ENCODE results near the gene ARFRP1. TPM values are rescaled to one million over a fixed set of nuclear protein-coding genes. Genes with fewer than 3 reads are reported as not detected.

The ARFRP1 gene
- total and polyA plus RNA-seq, 2 of the 13 experiments (the other 11 are each of a cell fraction or from before 2014, with no cell fraction given) = 32.0 to 51.1 TPM

DNA sequence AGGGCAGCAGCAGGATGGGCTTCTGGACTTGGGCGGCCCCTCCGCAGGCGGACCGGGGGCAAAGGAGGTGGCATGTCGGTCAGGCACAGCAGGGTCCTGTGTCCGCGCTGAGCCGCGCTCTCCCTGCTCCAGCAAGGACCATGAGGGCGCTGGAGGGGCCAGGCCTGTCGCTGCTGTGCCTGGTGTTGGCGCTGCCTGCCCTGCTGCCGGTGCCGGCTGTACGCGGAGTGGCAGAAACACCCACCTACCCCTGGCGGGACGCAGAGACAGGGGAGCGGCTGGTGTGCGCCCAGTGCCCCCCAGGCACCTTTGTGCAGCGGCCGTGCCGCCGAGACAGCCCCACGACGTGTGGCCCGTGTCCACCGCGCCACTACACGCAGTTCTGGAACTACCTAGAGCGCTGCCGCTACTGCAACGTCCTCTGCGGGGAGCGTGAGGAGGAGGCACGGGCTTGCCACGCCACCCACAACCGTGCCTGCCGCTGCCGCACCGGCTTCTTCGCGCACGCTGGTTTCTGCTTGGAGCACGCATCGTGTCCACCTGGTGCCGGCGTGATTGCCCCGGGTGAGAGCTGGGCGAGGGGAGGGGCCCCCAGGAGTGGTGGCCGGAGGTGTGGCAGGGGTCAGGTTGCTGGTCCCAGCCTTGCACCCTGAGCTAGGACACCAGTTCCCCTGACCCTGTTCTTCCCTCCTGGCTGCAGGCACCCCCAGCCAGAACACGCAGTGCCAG lies 11.0 kb downstream of the ARFRP1 start, which contains the start of gene TNFRSF6B (continued):
- TF ChIP-seq EED (CRISPR knock-in tag; IDR thresholded peaks at IDR 0.05) (peak; percentile 59; the same call in 1 of the 2 replicates), ZNF773 (CRISPR knock-in tag; IDR thresholded peaks at IDR 0.05; ENCODE audit: borderline replicate concordance) (no peak), ZMYM3 (CRISPR knock-in tag; IDR thresholded peaks at IDR 0.05) (no peak), HNF4G (IDR thresholded peaks at IDR 0.05; ENCODE audit: borderline replicate concordance, low read depth, low read length) (no peak), HNF4G (CRISPR knock-in tag; IDR thresholded peaks at IDR 0.05; ENCODE audit: borderline replicate concordance, low read depth) (no peak; the same call in 1 of the 2 replicates), ZNF235 (CRISPR knock-in tag; IDR thresholded peaks at IDR 0.05; ENCODE audit: borderline replicate concordance) (no peak), ZNF878 (CRISPR knock-in tag; IDR thresholded peaks at IDR 0.05) (no peak), BRD4 (CRISPR knock-in tag; IDR thresholded peaks at IDR 0.05) (0 out of 2 replicates have a peak, but pooled peaks have one; percentile 40), ZFP1 (CRISPR knock-in tag; IDR thresholded peaks at IDR 0.05) (0 out of 2 replicates have a peak, but pooled peaks have one; percentile 44), SRSF4 (IDR thresholded peaks at IDR 0.05; ENCODE audit: low read depth, low read length, poor library complexity, severe bottlenecking) (peak; percentile 42), RARA (CRISPR knock-in tag; IDR thresholded peaks at IDR 0.05) (0 out of 2 replicates have a peak, but pooled peaks have one; percentile 51), ZNF546 (CRISPR knock-in tag; conservative IDR thresholded peaks at IDR 0.05) (0 out of 2 replicates have a peak, but pooled peaks have one; percentile 6), ZNF660 (CRISPR knock-in tag; IDR thresholded peaks at IDR 0.05; ENCODE audit: borderline replicate concordance, low read depth) (no peak), KAT2B (IDR thresholded peaks at IDR 0.05; ENCODE audit: borderline replicate concordance, low read depth, low read length) (no peak)
- TF ChIP-seq, protein P1, sequence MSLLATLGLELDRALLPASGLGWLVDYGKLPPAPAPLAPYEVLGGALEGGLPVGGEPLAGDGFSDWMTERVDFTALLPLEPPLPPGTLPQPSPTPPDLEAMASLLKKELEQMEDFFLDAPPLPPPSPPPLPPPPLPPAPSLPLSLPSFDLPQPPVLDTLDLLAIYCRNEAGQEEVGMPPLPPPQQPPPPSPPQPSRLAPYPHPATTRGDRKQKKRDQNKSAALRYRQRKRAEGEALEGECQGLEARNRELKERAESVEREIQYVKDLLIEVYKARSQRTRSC (CRISPR knock-in tag; IDR thresholded peaks at IDR 0.05; ENCODE audit: low read depth) = no peak
- TF ChIP-seq, protein P2, sequence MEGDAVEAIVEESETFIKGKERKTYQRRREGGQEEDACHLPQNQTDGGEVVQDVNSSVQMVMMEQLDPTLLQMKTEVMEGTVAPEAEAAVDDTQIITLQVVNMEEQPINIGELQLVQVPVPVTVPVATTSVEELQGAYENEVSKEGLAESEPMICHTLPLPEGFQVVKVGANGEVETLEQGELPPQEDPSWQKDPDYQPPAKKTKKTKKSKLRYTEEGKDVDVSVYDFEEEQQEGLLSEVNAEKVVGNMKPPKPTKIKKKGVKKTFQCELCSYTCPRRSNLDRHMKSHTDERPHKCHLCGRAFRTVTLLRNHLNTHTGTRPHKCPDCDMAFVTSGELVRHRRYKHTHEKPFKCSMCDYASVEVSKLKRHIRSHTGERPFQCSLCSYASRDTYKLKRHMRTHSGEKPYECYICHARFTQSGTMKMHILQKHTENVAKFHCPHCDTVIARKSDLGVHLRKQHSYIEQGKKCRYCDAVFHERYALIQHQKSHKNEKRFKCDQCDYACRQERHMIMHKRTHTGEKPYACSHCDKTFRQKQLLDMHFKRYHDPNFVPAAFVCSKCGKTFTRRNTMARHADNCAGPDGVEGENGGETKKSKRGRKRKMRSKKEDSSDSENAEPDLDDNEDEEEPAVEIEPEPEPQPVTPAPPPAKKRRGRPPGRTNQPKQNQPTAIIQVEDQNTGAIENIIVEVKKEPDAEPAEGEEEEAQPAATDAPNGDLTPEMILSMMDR (CRISPR knock-in tag; IDR thresholded peaks at IDR 0.05) = peak; percentile 35
- TF ChIP-seq, protein P3, sequence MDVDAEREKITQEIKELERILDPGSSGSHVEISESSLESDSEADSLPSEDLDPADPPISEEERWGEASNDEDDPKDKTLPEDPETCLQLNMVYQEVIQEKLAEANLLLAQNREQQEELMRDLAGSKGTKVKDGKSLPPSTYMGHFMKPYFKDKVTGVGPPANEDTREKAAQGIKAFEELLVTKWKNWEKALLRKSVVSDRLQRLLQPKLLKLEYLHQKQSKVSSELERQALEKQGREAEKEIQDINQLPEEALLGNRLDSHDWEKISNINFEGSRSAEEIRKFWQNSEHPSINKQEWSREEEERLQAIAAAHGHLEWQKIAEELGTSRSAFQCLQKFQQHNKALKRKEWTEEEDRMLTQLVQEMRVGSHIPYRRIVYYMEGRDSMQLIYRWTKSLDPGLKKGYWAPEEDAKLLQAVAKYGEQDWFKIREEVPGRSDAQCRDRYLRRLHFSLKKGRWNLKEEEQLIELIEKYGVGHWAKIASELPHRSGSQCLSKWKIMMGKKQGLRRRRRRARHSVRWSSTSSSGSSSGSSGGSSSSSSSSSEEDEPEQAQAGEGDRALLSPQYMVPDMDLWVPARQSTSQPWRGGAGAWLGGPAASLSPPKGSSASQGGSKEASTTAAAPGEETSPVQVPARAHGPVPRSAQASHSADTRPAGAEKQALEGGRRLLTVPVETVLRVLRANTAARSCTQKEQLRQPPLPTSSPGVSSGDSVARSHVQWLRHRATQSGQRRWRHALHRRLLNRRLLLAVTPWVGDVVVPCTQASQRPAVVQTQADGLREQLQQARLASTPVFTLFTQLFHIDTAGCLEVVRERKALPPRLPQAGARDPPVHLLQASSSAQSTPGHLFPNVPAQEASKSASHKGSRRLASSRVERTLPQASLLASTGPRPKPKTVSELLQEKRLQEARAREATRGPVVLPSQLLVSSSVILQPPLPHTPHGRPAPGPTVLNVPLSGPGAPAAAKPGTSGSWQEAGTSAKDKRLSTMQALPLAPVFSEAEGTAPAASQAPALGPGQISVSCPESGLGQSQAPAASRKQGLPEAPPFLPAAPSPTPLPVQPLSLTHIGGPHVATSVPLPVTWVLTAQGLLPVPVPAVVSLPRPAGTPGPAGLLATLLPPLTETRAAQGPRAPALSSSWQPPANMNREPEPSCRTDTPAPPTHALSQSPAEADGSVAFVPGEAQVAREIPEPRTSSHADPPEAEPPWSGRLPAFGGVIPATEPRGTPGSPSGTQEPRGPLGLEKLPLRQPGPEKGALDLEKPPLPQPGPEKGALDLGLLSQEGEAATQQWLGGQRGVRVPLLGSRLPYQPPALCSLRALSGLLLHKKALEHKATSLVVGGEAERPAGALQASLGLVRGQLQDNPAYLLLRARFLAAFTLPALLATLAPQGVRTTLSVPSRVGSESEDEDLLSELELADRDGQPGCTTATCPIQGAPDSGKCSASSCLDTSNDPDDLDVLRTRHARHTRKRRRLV (CRISPR knock-in tag; IDR thresholded peaks at IDR 0.05) = no peak
- TF ChIP-seq, protein P4, sequence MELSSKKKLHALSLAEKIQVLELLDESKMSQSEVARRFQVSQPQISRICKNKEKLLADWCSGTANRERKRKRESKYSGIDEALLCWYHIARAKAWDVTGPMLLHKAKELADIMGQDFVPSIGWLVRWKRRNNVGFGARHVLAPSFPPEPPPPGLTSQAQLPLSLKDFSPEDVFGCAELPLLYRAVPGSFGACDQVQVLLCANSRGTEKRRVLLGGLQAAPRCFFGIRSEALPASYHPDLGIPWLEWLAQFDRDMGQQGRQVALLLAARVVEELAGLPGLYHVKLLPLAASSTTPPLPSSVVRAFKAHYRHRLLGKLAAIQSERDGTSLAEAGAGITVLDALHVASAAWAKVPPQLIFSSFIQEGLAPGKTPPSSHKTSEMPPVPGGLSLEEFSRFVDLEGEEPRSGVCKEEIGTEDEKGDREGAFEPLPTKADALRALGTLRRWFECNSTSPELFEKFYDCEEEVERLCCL (CRISPR knock-in tag; IDR thresholded peaks at IDR 0.05; ENCODE audit: borderline replicate concordance) = 0 out of 2 replicates have a peak, but pooled peaks have one; percentile 58
